K562 (cell line): ENCODE data around the gene LCLAT1. TPM values are rescaled to one million over a fixed set of nuclear protein-coding genes. Genes with fewer than 3 reads are reported as not detected.

ENCODE experiments used
- BRD9 ChIP-seq: fragments of 450-650 bp; IDR thresholded peaks from 2 replicates; pipeline ENCODE4 v1.6.1; 2018; ENCODE audit warnings: low read depth; ENCODE audit not compliant: partially characterized antibody
- KHSRP ChIP-seq: fragments of 450-650 bp; IDR thresholded peaks from 2 replicates; pipeline ENCODE4 v1.6.1; 2017
- KLF10 ChIP-seq: fragments of 250-450 bp; sonication (Bioruptor Pico); IDR thresholded peaks from 2 replicates; pipeline ENCODE4 v1.6.1; 2021; ENCODE audit warnings: matching md5 sums
- TGIF2 ChIP-seq: sonication (generic); formaldehyde crosslinking; IDR thresholded peaks from 2 replicates; pipeline ENCODE4 v1.8.1; 2022; ENCODE audit warnings: mild to moderate bottlenecking, missing genetic modification reagents, moderate library complexity
- ZC3H4 ChIP-seq: sonication (generic); formaldehyde crosslinking; IDR thresholded peaks from 2 replicates; pipeline ENCODE4 v1.9.0; 2021; ENCODE audit warnings: missing genetic modification reagents, borderline replicate concordance
- ZNF175 ChIP-seq: fragments of 200-800 bp; sonication (Bioruptor generic); IDR thresholded peaks from 2 replicates; pipeline ENCODE4 v1.6.1; 2016; ENCODE audit warnings: low read depth, mild to moderate bottlenecking, missing genetic modification characterization, missing compliant biosample characterization
- ZNF583 ChIP-seq: fragments of 250-450 bp; sonication (Bioruptor Pico); IDR thresholded peaks from 2 replicates; pipeline ENCODE4 v1.4.0; 2020
- ZNF589 ChIP-seq: fragments of 200-800 bp; sonication (Bioruptor generic); IDR thresholded peaks from 2 replicates; pipeline ENCODE4 v1.6.1; 2016; ENCODE audit warnings: low read depth, missing genetic modification characterization, missing compliant biosample characterization
- polyA plus RNA-seq, 8 experiments: library from polyadenylated mRNA; depleted of rRNA in 4 of 8; stranded (reverse) in 5 of 8; unstranded in 3 of 8; fragments of >200 nt; fragmentation: Nextera tagmentation in 2 of 8; fragmentation: Illumina TruSeq in 1 of 8; extraction: Ambion mirVana in 2 of 8; extraction: Trizol in 1 of 8; gene quantifications; 2 replicates each; pipeline versions ENCODE4 v1.2.1 to v1.2.3, GENCODE V29; 2011 to 2014; ENCODE audit warnings: inconsistent platforms in 1 of 8, missing spikeins in 1 of 8
- total RNA-seq, 7 experiments: library from RNA; depleted of rRNA in 6 of 7; stranded (reverse); fragments of >200 nt in 6 of 7; fragmentation: Illumina TruSeq in 2 of 7; extraction: Trizol in 2 of 7; gene quantifications; 2 replicates each; pipeline versions ENCODE4 v1.2.1 to v1.2.3, GENCODE V29; 2011 to 2021; ENCODE audit warnings: low replicate concordance in 1 of 7
- TF ChIP-seq, protein P1 (sequence below), 3 experiments: IDR thresholded peaks in 2 of 3; conservative IDR thresholded peaks in 1 of 3; 2 replicates each; pipeline ENCODE4 v1.5.1; 2011 to 2012; ENCODE audit warnings: low read length in 3 of 3, mild to moderate bottlenecking in 3 of 3, control low read depth in 2 of 3, improper control_type of control experiment in 1 of 3, inconsistent platforms in 1 of 3, low read depth in 1 of 3, mixed read lengths in 1 of 3, moderate library complexity in 1 of 3; ENCODE audit not compliant: insufficient read depth in 2 of 3
- TF ChIP-seq, protein P2 (sequence below): fragments of 200-800 bp; sonication (Bioruptor generic); IDR thresholded peaks from 2 replicates; pipeline ENCODE4 v1.6.1; 2017; ENCODE audit warnings: missing genetic modification characterization, missing compliant biosample characterization

Gene LCLAT1
- total and polyA plus RNA-seq, 9 of the 15 experiments (the other 6 are each of a cell fraction or from before 2014, with no cell fraction given): 8.9 to 63.3 (median 25.4) TPM

DNA sequence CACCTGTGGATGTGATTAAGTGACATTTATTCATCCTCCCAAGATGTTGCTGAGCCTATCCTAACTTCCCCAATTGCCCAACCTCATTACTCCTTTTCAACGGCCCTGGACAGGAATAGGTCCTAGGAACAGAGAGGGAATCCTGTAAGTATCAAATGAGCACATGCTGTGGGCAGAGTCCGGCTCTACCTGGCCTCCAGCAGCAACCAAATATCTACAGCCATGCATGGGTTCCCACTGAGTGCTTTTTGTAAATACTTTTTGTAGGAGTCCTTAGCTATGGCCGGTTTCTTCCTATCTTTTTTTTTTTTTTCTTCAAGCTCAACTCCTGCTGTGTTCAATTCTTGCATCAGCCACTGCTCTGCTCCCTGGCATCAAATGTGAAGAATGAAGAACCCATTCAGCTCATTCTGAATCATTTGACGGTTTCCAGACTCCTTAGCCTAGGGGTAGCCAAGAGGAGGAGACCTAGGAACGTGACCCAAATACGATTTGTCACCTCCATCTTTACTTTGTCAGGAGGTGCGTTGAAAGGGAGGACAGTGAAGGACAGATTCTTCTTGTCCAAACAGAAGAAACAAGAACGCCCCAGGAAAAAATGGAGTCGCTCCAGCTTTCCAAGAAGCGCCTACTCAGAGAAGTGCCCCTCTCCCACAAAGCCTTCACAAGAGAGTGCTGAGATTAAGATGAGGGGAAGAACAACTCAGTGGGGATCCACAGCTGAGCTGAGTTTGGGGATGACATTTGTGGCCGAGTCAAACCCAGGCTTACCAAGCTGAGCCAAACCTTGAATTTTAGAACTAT lies 46.7 kb upstream of the LCLAT1 start (continued):
- TF ChIP-seq ZNF589 (CRISPR knock-in tag) (peak; percentile 59; the same call in 1 of the 2 replicates), TGIF2 (no peak), ZNF175 (CRISPR knock-in tag) (peak; percentile 87), ZNF583 (CRISPR knock-in tag) (no peak), KLF10 (CRISPR knock-in tag) (no peak), ZC3H4 (no peak), KHSRP (no peak), BRD9 (no peak)
- TF ChIP-seq, protein P1, sequence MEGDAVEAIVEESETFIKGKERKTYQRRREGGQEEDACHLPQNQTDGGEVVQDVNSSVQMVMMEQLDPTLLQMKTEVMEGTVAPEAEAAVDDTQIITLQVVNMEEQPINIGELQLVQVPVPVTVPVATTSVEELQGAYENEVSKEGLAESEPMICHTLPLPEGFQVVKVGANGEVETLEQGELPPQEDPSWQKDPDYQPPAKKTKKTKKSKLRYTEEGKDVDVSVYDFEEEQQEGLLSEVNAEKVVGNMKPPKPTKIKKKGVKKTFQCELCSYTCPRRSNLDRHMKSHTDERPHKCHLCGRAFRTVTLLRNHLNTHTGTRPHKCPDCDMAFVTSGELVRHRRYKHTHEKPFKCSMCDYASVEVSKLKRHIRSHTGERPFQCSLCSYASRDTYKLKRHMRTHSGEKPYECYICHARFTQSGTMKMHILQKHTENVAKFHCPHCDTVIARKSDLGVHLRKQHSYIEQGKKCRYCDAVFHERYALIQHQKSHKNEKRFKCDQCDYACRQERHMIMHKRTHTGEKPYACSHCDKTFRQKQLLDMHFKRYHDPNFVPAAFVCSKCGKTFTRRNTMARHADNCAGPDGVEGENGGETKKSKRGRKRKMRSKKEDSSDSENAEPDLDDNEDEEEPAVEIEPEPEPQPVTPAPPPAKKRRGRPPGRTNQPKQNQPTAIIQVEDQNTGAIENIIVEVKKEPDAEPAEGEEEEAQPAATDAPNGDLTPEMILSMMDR (IDR thresholded peaks at IDR 0.05 in 2 of 3, conservative IDR thresholded peaks at IDR 0.05 in 1 of 3; ENCODE audit: insufficient read depth in 2 of 3, low read depth in 1 of 3, low read length in 3 of 3): no peak
- TF ChIP-seq, protein P2, sequence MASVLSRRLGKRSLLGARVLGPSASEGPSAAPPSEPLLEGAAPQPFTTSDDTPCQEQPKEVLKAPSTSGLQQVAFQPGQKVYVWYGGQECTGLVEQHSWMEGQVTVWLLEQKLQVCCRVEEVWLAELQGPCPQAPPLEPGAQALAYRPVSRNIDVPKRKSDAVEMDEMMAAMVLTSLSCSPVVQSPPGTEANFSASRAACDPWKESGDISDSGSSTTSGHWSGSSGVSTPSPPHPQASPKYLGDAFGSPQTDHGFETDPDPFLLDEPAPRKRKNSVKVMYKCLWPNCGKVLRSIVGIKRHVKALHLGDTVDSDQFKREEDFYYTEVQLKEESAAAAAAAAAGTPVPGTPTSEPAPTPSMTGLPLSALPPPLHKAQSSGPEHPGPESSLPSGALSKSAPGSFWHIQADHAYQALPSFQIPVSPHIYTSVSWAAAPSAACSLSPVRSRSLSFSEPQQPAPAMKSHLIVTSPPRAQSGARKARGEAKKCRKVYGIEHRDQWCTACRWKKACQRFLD (CRISPR knock-in tag): 0 out of 2 replicates have a peak, but pooled peaks have one; percentile 27
